ENCODE measurements around the gene EXPH5. TPM values are rescaled to one million over a fixed set of nuclear protein-coding genes. Genes with fewer than 3 reads are reported as not detected.

Gene EXPH5
- total and polyA plus RNA-seq, 9 of the 15 experiments (the other 6 are each of a cell fraction or from before 2014, with no cell fraction given): 1.3 to 8.5 (median 4.8) TPM

- 95% methylated on average over 1 of the region's 1 CpG for WGBS (ENCODE audit: insufficient coverage, low coverage, missing lambda C conversion rate)
- in situ Hi-C loops (cut with MboI): no loop called here
Observed at GRCh38 chr11:108525161-108525560, 68.4 kb downstream of the EXPH5 start.

More at GRCh38 chr11:108525161-108525560, 68.4 kb downstream of the EXPH5 start:
- CTCF ChIA-PET (ENCODE audit: low intra/inter-chr PET ratio): no interaction called here
- TF ChIP-seq ZNF143 (CRISPR knock-in tag; IDR thresholded peaks at IDR 0.05) (no peak), ZNF444 (CRISPR knock-in tag; IDR thresholded peaks at IDR 0.05) (no peak), CTCFL (IDR thresholded peaks at IDR 0.05; ENCODE audit: borderline replicate concordance, insufficient read depth, low read depth, low read length, poor library complexity, severe bottlenecking) (no peak), PPARD (CRISPR knock-in tag; IDR thresholded peaks at IDR 0.05) (no peak), TEAD1 (CRISPR knock-in tag; IDR thresholded peaks at IDR 0.05) (no peak), ZNF239 (CRISPR knock-in tag; IDR thresholded peaks at IDR 0.05) (no peak), TCF15 (CRISPR knock-in tag; IDR thresholded peaks at IDR 0.05) (no peak), U2AF1 (optimal IDR thresholded peaks at IDR 0.05; ENCODE audit: low read depth, low read length) (no peak), VEZF1 (CRISPR knock-in tag; IDR thresholded peaks at IDR 0.05) (no peak), ZNF282 (CRISPR knock-in tag; IDR thresholded peaks at IDR 0.05) (no peak), THRB (CRISPR knock-in tag; conservative IDR thresholded peaks at IDR 0.05) (no peak), KLF6 (CRISPR knock-in tag; IDR thresholded peaks at IDR 0.05; ENCODE audit: borderline replicate concordance) (no peak), ZBTB8A (IDR thresholded peaks at IDR 0.05; ENCODE audit: partially characterized antibody) (no peak), SMARCE1 (IDR thresholded peaks at IDR 0.05) (no peak), KDM5B (IDR thresholded peaks at IDR 0.05; ENCODE audit: insufficient replicate concordance, low read depth, low read length) (no peak)
- POLR2A ChIA-PET: interaction anchor here (1.0 to 1.2 kb wide), 2 partner anchors 10 to 27 kb away, joined by 3 read pairs; no protein-coding TSS in a partner anchor
- Histone ChIP-seq H4K20me1 (replicated peaks; ENCODE audit: control insufficient read depth, insufficient read depth, low read length) (no peaks in the 10 kb centered on the region), H3K4me3 (no peak overlapping the region), H3K27ac (ENCODE audit: extremely low read depth, low read depth, low read length) (no peak overlapping the region), H3K9ac (ENCODE audit: insufficient read depth in 1 of 2, low read depth in 2 of 2, low read length in 2 of 2) (no peak overlapping the region), H3K9me1 (ENCODE audit: control insufficient read depth, insufficient read depth, low read length) (no peaks in the 10 kb centered on the region), H3K79me2 (ENCODE audit: control insufficient read depth, insufficient read depth, low read length) (no peaks in the 10 kb centered on the region), H2AFZ (ENCODE audit: low read depth, low read length) (no peak overlapping the region), H3K36me3 (ENCODE audit: control insufficient read depth, insufficient read depth, low read length) (peaks cover 6% of the 10 kb centered on the region; the same call in 2 of the 3 replicates), H3K4me2 (ENCODE audit: insufficient read depth, low read length) (no peak overlapping the region), H3K4me1 (replicated peaks in 1 of 2; ENCODE audit: control insufficient read depth in 2 of 2, insufficient read depth in 2 of 2, low read length in 2 of 2) (peaks cover 0 to 5% of the 10 kb centered on the region in 2 experiments; a peak in 3 of 5 replicates), H3K9me3 (replicated peaks; ENCODE audit: control insufficient read depth, insufficient read depth, low read depth, low read length) (no peaks in the 10 kb centered on the region), H3K27me3 (ENCODE audit: control insufficient read depth in 2 of 2, insufficient read depth in 2 of 2, low read length in 2 of 2) (no peaks in the 10 kb centered on the region)
- ATAC-seq (no peak), FAIRE-seq (no peak), DNase-seq (ENCODE audit: extremely low read depth in 1 of 4, low spot score in 3 of 4) (no peak)
- intact Hi-C loops (cut with micrococcal nuclease): no loop called here
- no TSS peak for BruUV-seq (replicated peaks)
